Measurements from ENCODE around the gene TMBIM1.

The TMBIM1 gene

GRCh38 chr2:218272531-218273212 is 19.6 kb downstream of the TMBIM1 start:
- DNase-seq, result peak in 49 of 51 donors; percentile 28 to 92 (median 70)

DNA sequence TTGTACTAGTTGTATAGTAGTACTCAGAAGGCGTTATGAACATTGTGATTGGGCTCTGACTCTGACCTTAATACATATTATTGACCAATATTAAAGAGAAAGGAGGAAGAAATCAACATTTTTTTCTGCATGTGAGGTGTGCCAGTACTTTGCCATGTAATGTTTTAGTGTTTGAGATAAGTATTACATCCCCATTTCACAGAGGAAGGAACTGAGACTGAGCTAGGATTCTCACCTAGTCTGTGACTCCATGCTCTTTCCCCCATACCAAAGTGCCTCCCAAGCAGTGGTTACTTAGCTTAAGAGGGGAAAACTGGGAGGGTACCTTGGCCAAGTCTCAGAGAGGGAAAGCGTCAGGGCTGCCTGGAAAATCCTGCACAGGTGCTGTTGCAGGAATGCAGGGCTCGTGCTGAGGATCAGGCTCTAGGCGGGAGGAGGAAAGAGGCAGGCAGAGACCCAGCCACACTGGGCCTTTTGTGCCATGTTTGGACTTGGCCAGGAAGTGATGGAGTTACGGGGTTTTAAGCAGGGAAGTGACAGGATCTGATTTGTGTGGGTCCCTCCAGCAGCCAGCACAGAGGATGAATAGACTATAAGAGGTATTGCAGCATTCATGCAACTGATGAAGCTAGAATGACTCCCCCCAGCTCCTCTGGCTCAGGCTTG is 20.3 kb downstream of the TMBIM1 start:
- no peak for DNase-seq

DNA sequence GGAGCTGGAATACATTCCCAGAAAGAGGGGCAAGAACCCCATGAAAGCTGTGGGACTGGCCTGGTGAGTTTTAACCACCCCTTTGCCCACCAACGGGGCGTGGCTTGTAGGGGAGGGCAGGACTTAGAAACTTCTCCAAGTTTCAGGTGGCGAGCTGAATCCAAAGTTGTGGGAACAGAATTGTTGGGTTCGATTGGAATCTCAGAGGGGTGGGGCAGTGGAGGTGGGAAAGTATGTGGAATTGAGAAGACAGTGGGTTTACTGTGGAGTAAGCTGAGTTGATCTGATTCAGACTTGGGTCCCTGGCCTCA is 20.9 kb downstream of the TMBIM1 start:
- DNase-seq, result no peak

DNA sequence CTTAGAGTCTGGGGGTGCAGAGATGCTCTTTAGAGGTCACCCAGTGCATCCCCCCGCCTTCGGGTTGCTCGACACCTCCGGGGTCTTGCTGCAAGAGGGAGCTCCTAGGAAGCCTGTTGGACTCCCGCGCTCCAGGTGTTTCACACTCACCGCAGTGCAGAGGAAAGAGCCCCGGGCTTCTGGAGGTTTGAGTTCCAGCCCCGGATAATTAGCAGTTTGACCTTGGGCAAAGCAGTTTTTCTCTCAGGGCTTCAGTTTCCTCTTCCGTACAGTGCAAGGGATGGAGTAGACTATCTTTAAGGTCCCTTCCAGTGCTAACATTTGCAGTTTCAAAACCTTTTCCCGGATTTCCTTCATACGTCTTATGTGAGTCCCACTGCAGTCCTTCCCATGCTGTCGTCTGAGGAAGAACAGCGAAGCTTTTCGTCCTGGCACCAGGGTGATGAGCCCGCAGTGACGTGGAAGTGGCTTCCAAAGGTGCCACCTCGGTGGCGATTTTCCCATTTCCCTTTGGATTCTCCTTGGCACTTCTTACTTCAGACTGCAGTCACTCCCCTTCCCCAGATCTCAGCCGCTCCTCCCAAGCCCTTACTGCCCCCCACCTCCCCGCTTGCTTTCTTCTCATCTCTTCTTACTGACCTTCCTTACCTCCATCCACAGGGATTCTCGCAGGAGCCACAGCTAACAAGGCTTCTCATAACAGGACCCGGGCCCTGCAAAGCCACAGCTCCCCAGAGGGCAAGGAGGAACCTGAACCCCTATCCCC is 21.4 kb downstream of the TMBIM1 start:
- peak in 3 of 51 donors; percentile 38 to 64 (median 58) for DNase-seq

GRCh38 chr2:218269900-218270720 is 22.2 kb downstream of the TMBIM1 start, which contains the start of the genes AAMP and PNKD:
TSS of gene AAMP (minus strand) at chr2:218270137. CDS start at chr2:218270086, 51 bp downstream.
TSS of gene PNKD (plus strand) at chr2:218270519. CDS start at chr2:218270536, 17 bp downstream.
- peak; percentile 89 to 100 (median 99) for DNase-seq

GRCh38 chr2:218267259-218267658 is 25.0 kb downstream of the TMBIM1 start:
- no peak for DNase-seq

- no peak for DNase-seq
Measured at GRCh38 chr2:218266316-218266979, 25.9 kb downstream of the TMBIM1 start.

DNA sequence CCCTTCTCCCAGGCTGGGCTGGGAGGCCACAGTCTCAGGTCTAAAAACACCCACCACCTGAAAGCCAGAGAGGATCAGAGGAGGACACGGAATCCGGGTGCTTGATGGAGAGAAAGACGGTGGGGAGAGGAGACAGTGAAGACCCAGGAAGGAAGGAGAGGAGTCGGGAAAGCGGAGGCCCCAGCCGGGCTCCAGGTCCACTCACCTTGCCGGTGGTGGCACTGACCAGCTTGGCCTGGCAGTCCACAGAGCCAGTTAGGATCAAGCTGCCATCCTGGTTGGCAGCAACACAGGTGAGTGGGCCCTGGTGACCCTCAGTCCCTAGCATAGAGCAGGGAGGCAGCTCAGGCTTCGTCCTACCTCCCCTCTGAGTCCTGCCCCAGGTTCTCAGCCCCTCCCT is 26.7 kb downstream of the TMBIM1 start:
- no peak for DNase-seq

DNA sequence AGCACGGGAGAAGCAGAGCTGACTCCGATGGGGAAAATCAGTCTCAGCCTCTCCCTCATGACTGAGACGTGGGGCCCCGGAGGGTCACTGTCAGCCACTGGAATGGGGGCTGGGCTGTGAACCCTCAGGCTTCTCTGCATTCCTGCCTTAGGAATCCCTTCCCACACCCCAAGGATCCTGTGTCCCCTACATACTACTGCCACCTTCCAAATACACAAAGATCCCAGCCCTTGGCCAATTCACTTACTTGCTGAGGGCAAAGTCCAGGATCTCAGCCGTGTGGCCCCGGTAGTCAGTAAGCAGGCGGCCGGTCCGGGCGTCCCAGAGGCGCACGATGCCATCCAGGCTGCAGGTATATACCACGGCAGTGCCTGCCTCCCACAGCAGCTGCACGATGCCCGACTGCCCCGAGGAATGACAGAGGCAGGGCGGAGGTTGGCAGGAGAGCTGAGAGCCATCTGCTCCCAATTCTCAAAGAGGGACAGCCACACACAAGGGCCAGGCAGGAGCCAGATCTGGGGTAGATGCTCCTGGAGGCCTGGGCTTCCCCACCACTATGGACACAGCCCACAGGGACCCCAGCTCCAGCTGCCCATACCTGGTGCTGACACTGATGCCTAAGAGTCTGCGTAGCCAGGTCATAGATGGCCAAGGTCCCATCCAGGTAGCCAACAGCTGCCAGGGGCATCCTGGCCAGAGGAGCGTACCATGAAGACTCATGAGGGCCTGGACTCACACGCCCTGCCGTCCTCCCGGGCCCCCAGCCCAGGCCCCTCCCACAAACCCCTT is 27.3 kb downstream of the TMBIM1 start:
- DNase-seq, result no peak

DNA sequence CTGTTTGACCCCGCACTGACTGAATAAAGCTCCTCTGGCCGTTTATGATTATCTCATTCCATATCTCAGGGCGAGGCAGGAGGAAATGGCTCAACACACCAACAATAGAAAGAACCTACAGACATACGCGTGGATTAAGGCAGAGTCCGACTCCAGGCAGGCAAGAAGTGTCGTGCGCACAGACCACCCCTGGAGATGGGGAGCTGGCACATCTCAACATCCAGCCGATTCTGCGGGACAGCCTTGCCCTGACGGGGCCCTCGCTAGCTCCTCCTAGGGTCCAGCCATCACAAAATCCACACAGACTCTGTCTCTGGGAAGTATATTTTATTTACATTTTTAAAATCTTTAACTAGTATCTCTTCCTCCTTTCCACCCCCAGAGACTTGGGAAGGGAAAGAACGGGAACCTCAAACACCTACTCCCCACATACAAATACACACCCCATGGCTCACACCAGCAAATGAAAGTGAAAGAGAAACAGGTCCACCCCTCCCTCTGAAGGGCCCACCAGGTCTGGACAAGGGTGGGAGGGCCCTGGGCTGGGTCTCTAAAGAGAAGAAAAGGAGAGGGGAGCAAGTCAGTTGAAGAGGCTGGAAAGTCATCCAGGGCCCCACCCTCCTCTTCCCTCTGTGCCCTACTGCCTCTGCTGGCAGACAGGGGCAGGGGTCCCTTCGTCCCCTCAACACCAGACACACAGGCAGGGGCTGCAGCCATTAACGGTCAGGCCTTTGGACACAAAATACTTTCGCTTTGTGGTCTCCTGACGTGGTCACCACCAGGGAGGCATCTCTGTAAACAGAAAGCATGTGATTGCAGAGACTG is 28.3 kb downstream of the TMBIM1 start:
- no peak for DNase-seq

DNA sequence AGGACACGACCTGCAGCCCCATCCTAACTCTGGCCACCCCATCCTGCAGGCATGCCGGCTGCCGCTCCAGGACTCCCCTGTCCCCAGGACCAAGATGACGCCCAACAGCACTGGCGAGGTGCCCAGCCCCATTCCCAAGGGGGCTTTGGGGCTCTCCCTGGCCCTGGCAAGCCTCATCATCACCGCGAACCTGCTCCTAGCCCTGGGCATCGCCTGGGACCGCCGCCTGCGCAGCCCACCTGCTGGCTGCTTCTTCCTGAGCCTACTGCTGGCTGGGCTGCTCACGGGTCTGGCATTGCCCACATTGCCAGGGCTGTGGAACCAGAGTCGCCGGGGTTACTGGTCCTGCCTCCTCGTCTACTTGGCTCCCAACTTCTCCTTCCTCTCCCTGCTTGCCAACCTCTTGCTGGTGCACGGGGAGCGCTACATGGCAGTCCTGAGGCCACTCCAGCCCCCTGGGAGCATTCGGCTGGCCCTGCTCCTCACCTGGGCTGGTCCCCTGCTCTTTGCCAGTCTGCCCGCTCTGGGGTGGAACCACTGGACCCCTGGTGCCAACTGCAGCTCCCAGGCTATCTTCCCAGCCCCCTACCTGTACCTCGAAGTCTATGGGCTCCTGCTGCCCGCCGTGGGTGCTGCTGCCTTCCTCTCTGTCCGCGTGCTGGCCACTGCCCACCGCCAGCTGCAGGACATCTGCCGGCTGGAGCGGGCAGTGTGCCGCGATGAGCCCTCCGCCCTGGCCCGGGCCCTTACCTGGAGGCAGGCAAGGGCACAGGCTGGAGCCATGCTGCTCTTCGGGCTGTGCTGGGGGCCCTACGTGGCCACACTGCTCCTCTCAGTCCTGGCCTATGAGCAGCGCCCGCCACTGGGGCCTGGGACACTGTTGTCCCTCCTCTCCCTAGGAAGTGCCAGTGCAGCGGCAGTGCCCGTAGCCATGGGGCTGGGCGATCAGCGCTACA is 29.4 kb downstream of the TMBIM1 start:
- no peak for DNase-seq

- no peak for DNase-seq
Measured at GRCh38 chr2:218262237-218262600, 30.1 kb downstream of the TMBIM1 start.

- no peak for DNase-seq
Measured at GRCh38 chr2:218261423-218262236, 30.7 kb downstream of the TMBIM1 start.

- DNase-seq, result no peak
Measured at GRCh38 chr2:218260742-218261422, 31.4 kb downstream of the TMBIM1 start, which contains the start of gene GPBAR1. TSS of gene GPBAR1 (plus strand) at chr2:218261015. CDS start at chr2:218262725, 1,710 bp downstream.

- DNase-seq, result no peak
Measured at GRCh38 chr2:218260166-218260565, 32.1 kb downstream of the TMBIM1 start.
